ENCODE results near the gene CHP2. TPM values are rescaled to one million over a fixed set of nuclear protein-coding genes. Genes with fewer than 3 reads are reported as not detected.
"Not testable (repeated sequence)": the region's sequence is repeated elsewhere in the genome, so short reads cannot be mapped to it uniquely, and the experiment has no call there.

The CHP2 gene
- not detected for total RNA-seq

- Mint-ChIP-seq H3K4me1 (no peaks in the 10 kb centered on the region), H3K4me3 (no peak within 1 kb of the TSS), H3K27me3 (peaks cover 50% of the 10 kb centered on the region), H3K27ac (no peak within 1 kb of the TSS), H3K36me3 (ENCODE audit: low read depth) (no peaks in the 10 kb centered on the region), H3K9me3 (no peaks in the 10 kb centered on the region)
- DNase-seq: no peak
- CTCF ChIA-PET: interaction anchor here (1.6 kb wide), 1 partner anchor 9 kb away, joined by 3 read pairs; no protein-coding TSS in a partner anchor
- POLR2A ChIA-PET: no interaction called here
Measured at GRCh38 chr16:23754594-23755483, at the start of gene CHP2. CHP2 (plus strand) TSS chr16:23755026; CDS start chr16:23755050, 24 bp downstream.

- POLR2A ChIA-PET: no interaction called here
- Mint-ChIP-seq H3K9me3 (peaks cover 16% of the 10 kb centered on the region), H3K36me3 (ENCODE audit: low read depth) (peaks cover 3% of the 10 kb centered on the region), H3K4me1 (no peaks in the 10 kb centered on the region), H3K27ac (no peak overlapping the region), H3K4me3 (no peak overlapping the region), H3K27me3 (peaks cover 14% of the 10 kb centered on the region)
- CTCF ChIA-PET: interaction anchor here (0.6 kb wide), 1 partner anchor 1607 kb away, joined by 3 read pairs; no protein-coding TSS in a partner anchor
- no peak for DNase-seq
Measured at GRCh38 chr16:23705517-23705902, 49.3 kb upstream of the CHP2 start.

GRCh38 chr16:23706439-23706838 lies 48.4 kb upstream of the CHP2 start:
- ChIA-PET POLR2A (no interaction called here), CTCF (no interaction called here)
- Mint-ChIP-seq H3K36me3 (ENCODE audit: low read depth) (peaks cover 3% of the 10 kb centered on the region), H3K27ac (no peak overlapping the region), H3K9me3 (peaks cover 16% of the 10 kb centered on the region), H3K4me3 (no peak overlapping the region), H3K27me3 (peaks cover 22% of the 10 kb centered on the region), H3K4me1 (no peaks in the 10 kb centered on the region)
- DNase-seq: no peak

- peaks cover 3% of the 10 kb centered on the region for H3K4me1 Mint-ChIP-seq
- H3K4me3 Mint-ChIP-seq: no peak overlapping the region
- peaks cover 37% of the 10 kb centered on the region for H3K27me3 Mint-ChIP-seq
- H3K27ac Mint-ChIP-seq: no peak overlapping the region
- no peak for DNase-seq
- peaks cover 13% of the 10 kb centered on the region for H3K9me3 Mint-ChIP-seq
- no peaks in the 10 kb centered on the region for H3K36me3 Mint-ChIP-seq (ENCODE audit: low read depth)
- ChIA-PET POLR2A (no interaction called here), CTCF (no interaction called here)
Measured at GRCh38 chr16:23709536-23709935, 45.3 kb upstream of the CHP2 start.

GRCh38 chr16:23710008-23710407 lies 44.8 kb upstream of the CHP2 start:
- ChIA-PET POLR2A (no interaction called here), CTCF (no interaction called here)
- no peaks in the 10 kb centered on the region for H3K36me3 Mint-ChIP-seq (ENCODE audit: low read depth)
- peaks cover 13% of the 10 kb centered on the region for H3K9me3 Mint-ChIP-seq
- no peak overlapping the region for H3K27ac Mint-ChIP-seq
- no peak for DNase-seq
- peaks cover 3% of the 10 kb centered on the region for H3K4me1 Mint-ChIP-seq
- H3K27me3 Mint-ChIP-seq: peaks cover 40% of the 10 kb centered on the region
- H3K4me3 Mint-ChIP-seq: no peak overlapping the region

- ChIA-PET CTCF (no interaction called here), POLR2A (no interaction called here)
- H3K27me3 Mint-ChIP-seq: peaks cover 41% of the 10 kb centered on the region
- H3K27ac Mint-ChIP-seq: no peak overlapping the region
- no peak overlapping the region for H3K4me3 Mint-ChIP-seq
- H3K4me1 Mint-ChIP-seq: peaks cover 3% of the 10 kb centered on the region
- no peak for DNase-seq
- H3K36me3 Mint-ChIP-seq (ENCODE audit: low read depth): no peaks in the 10 kb centered on the region
- peaks cover 13% of the 10 kb centered on the region for H3K9me3 Mint-ChIP-seq
Measured at GRCh38 chr16:23710504-23710903, 44.3 kb upstream of the CHP2 start.

- Mint-ChIP-seq H3K4me1 (peaks cover 3% of the 10 kb centered on the region), H3K27ac (no peak overlapping the region), H3K9me3 (peaks cover 13% of the 10 kb centered on the region), H3K36me3 (ENCODE audit: low read depth) (no peaks in the 10 kb centered on the region), H3K27me3 (peaks cover 47% of the 10 kb centered on the region), H3K4me3 (no peak overlapping the region)
- ChIA-PET CTCF (no interaction called here), POLR2A (no interaction called here)
- DNase-seq: no peak
Measured at GRCh38 chr16:23711785-23712184, 43.0 kb upstream of the CHP2 start.

GRCh38 chr16:23712976-23713375 lies 41.9 kb upstream of the CHP2 start, which contains the start of gene ERN2:
ERN2 (minus strand) TSS chr16:23713222; CDS start chr16:23713187, 35 bp downstream.
- H3K9me3 Mint-ChIP-seq: peaks cover 13% of the 10 kb centered on the region
- no peak within 1 kb of the TSS for H3K4me3 Mint-ChIP-seq
- H3K36me3 Mint-ChIP-seq (ENCODE audit: low read depth): no peaks in the 10 kb centered on the region
- DNase-seq: no peak
- peaks cover 3% of the 10 kb centered on the region for H3K4me1 Mint-ChIP-seq
- H3K27me3 Mint-ChIP-seq: peaks cover 55% of the 10 kb centered on the region
- no peak within 1 kb of the TSS for H3K27ac Mint-ChIP-seq
- ChIA-PET POLR2A (no interaction called here), CTCF (no interaction called here)

- H3K36me3 Mint-ChIP-seq (ENCODE audit: low read depth): no peaks in the 10 kb centered on the region
- no peak overlapping the region for H3K27ac Mint-ChIP-seq
- no peak for DNase-seq
- ChIA-PET CTCF (no interaction called here), POLR2A (no interaction called here)
- peaks cover 3% of the 10 kb centered on the region for H3K4me1 Mint-ChIP-seq
- H3K4me3 Mint-ChIP-seq: no peak overlapping the region
- peaks cover 49% of the 10 kb centered on the region for H3K27me3 Mint-ChIP-seq
- H3K9me3 Mint-ChIP-seq: no peaks in the 10 kb centered on the region
Measured at GRCh38 chr16:23716484-23716883, 38.3 kb upstream of the CHP2 start.

- peaks cover 21% of the 10 kb centered on the region for H3K27me3 Mint-ChIP-seq
- H3K4me3 Mint-ChIP-seq; CTCF ChIA-PET; H3K36me3 Mint-ChIP-seq (ENCODE audit: low read depth); H3K9me3 Mint-ChIP-seq; DNase-seq; H3K4me1 Mint-ChIP-seq; POLR2A ChIA-PET; H3K27ac Mint-ChIP-seq: not testable (repeated sequence)
Measured at GRCh38 chr16:23722613-23723240, 32.1 kb upstream of the CHP2 start.

GRCh38 chr16:23724096-23724784 lies 30.6 kb upstream of the CHP2 start:
- ChIA-PET CTCF (no interaction called here), POLR2A (no interaction called here)
- Mint-ChIP-seq H3K4me1 (peaks cover 3% of the 10 kb centered on the region), H3K4me3 (no peak overlapping the region), H3K27me3 (peaks cover 15% of the 10 kb centered on the region), H3K27ac (no peak overlapping the region), H3K36me3 (ENCODE audit: low read depth) (peaks cover 3% of the 10 kb centered on the region), H3K9me3 (peaks cover 4% of the 10 kb centered on the region)
- DNase-seq: no peak

GRCh38 chr16:23724785-23725131 lies 30.1 kb upstream of the CHP2 start:
- ChIA-PET CTCF (no interaction called here), POLR2A (no interaction called here)
- H3K27ac Mint-ChIP-seq: no peak overlapping the region
- peaks cover 17% of the 10 kb centered on the region for H3K27me3 Mint-ChIP-seq
- peaks cover 3% of the 10 kb centered on the region for H3K36me3 Mint-ChIP-seq (ENCODE audit: low read depth)
- no peak for DNase-seq
- H3K9me3 Mint-ChIP-seq: peaks cover 4% of the 10 kb centered on the region
- peaks cover 4% of the 10 kb centered on the region for H3K4me1 Mint-ChIP-seq
- no peak overlapping the region for H3K4me3 Mint-ChIP-seq

- no peak overlapping the region for H3K27ac Mint-ChIP-seq
- H3K9me3 Mint-ChIP-seq: peaks cover 4% of the 10 kb centered on the region
- H3K4me1 Mint-ChIP-seq: peaks cover 5% of the 10 kb centered on the region
- CTCF ChIA-PET: no interaction called here
- H3K4me3 Mint-ChIP-seq: no peak overlapping the region
- POLR2A ChIA-PET: interaction anchor here (1.1 kb wide), 1 partner anchor 48 kb away, joined by 3 read pairs; the partner anchor contains the start of gene PLK1
- no peak for DNase-seq
- H3K36me3 Mint-ChIP-seq (ENCODE audit: low read depth): peaks cover 3% of the 10 kb centered on the region
- H3K27me3 Mint-ChIP-seq: peaks cover 16% of the 10 kb centered on the region
Measured at GRCh38 chr16:23726710-23727109, 28.1 kb upstream of the CHP2 start.

All from activated CD4-positive, alpha-beta memory T cell treated with anti-CD3 and anti-CD28 coated beads, Interleukin-2, amount 10 ng/mL, durations not matched to agents 7 days and 5 days (primary cell).